ENCODE results near the gene SLC35F6. TPM values are rescaled to one million over a fixed set of nuclear protein-coding genes. Genes with fewer than 3 reads are reported as not detected.
A peak's percentile ranks its signal among the peaks of the same experiment; 100 is the strongest.

Gene SLC35F6
- total RNA-seq, 2 donors from 2014 or later: 56.6 to 58.6 TPM

DNA sequence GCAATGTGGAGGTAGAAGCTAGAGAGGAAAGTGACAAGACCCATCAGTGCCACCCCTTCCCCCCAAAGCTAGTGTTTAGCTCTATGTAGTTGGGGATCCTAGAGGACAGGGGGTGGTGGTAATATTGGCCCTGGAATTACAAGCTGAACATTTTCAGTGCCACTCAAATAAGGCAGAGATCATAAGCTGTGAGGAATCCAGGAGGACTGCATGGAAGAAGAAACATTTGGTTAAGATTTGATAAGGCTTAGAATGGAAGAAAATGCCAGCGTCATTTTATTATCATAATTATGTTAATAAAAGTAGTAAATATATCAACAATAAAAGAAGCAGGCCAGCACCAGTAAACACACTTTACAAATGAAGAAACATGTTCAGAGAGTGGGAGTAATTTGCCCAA, 37.9 kb upstream of the SLC35F6 start:
- Histone ChIP-seq H3K4me1 (replicated peaks) (peaks cover 6% of the 10 kb centered on the region), H3K27me3 (replicated peaks; ENCODE audit: insufficient read depth) (no peaks in the 10 kb centered on the region), H3K36me3 (no peaks in the 10 kb centered on the region), H3K27ac (no peak overlapping the region), H3K9me3 (no peaks in the 10 kb centered on the region), H3K4me3 (no peak overlapping the region)
- WGBS: 95% methylated on average over 1 of the region's 1 CpG
- TF ChIP-seq POLR2A (IDR thresholded peaks at IDR 0.05) (no peak), POLR2AphosphoS5 (IDR thresholded peaks at IDR 0.05) (no peak)
- TF ChIP-seq, protein P1, sequence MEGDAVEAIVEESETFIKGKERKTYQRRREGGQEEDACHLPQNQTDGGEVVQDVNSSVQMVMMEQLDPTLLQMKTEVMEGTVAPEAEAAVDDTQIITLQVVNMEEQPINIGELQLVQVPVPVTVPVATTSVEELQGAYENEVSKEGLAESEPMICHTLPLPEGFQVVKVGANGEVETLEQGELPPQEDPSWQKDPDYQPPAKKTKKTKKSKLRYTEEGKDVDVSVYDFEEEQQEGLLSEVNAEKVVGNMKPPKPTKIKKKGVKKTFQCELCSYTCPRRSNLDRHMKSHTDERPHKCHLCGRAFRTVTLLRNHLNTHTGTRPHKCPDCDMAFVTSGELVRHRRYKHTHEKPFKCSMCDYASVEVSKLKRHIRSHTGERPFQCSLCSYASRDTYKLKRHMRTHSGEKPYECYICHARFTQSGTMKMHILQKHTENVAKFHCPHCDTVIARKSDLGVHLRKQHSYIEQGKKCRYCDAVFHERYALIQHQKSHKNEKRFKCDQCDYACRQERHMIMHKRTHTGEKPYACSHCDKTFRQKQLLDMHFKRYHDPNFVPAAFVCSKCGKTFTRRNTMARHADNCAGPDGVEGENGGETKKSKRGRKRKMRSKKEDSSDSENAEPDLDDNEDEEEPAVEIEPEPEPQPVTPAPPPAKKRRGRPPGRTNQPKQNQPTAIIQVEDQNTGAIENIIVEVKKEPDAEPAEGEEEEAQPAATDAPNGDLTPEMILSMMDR (IDR thresholded peaks at IDR 0.05): no peak
- intact Hi-C loops (cut with DNase I): no loop called here
- no peak for DNase-seq (ENCODE audit: low spot score)

GRCh38 chr2:26727641-26728561, 36.2 kb upstream of the SLC35F6 start:
- DNase-seq (ENCODE audit: low spot score): no peak
- Histone ChIP-seq H3K27ac (no peak overlapping the region), H3K9me3 (no peaks in the 10 kb centered on the region), H3K36me3 (no peaks in the 10 kb centered on the region), H3K4me3 (no peak overlapping the region), H3K4me1 (replicated peaks) (no peaks in the 10 kb centered on the region), H3K27me3 (replicated peaks; ENCODE audit: insufficient read depth) (no peaks in the 10 kb centered on the region)
- intact Hi-C loops (cut with DNase I): no loop called here
- 80% methylated on average over 101 of the region's 101 CpGs for WGBS
- TF ChIP-seq POLR2AphosphoS5 (IDR thresholded peaks at IDR 0.05): no peak
- TF ChIP-seq, protein P1 (IDR thresholded peaks at IDR 0.05): peak in 2 of 4 experiments; percentile 22 to 30

GRCh38 chr2:26729311-26729710, 34.8 kb upstream of the SLC35F6 start:
- H3K27me3 ChIP-seq (replicated peaks; ENCODE audit: insufficient read depth): no peaks in the 10 kb centered on the region
- H3K27ac ChIP-seq: no peak overlapping the region
- intact Hi-C loops (cut with DNase I): no loop called here
- 100% methylated on average over 2 of the region's 2 CpGs for WGBS
- TF ChIP-seq POLR2A (IDR thresholded peaks at IDR 0.05) (no peak), POLR2AphosphoS5 (IDR thresholded peaks at IDR 0.05) (no peak)
- TF ChIP-seq, protein P1 (IDR thresholded peaks at IDR 0.05): no peak
- H3K9me3 ChIP-seq: no peaks in the 10 kb centered on the region
- no peak for DNase-seq (ENCODE audit: low spot score)
- H3K4me3 ChIP-seq: no peak overlapping the region
- H3K4me1 ChIP-seq (replicated peaks): no peaks in the 10 kb centered on the region
- H3K36me3 ChIP-seq: no peaks in the 10 kb centered on the region

DNA sequence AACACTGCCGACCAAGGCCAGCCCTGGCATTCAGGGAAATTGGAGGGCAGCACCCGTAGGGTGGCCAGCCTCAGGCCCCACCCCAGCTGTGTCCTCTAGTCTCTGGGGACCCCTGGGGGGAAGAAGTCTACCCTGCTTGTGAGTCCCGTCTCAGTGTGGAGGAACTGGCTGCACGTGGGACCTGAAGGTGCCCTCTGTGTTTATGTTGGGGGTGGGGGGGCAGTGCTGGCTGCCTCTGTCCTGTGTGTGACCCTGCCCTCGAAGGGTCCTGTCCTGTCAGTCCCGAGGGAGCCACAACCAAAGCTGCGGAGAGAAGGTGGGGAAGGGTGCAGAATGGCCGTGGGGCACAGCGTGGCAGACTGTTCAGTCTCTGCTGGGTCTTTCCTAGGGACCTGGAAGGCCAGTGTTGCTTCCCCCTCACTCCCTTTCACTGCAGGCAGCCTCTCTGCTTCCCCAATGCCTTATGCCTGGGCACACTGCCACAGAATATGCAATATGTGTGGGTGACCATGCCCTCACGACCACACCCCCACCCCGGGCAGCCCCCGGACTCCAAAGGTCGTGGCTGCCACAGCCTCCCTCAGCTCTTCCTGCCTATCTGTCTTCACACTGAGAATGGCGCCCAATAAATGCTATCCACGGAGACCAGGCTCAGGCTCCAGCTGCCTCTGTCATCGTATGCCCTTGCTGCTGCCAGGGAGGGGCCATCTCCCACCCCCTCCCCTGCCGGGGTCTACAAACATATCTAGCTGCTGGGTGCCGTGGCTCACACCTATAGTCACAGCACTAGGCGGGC, 33.3 kb upstream of the SLC35F6 start:
- H3K9me3 ChIP-seq: no peaks in the 10 kb centered on the region
- intact Hi-C loops (cut with DNase I): no loop called here
- no peak for DNase-seq (ENCODE audit: low spot score)
- H3K27ac ChIP-seq: no peak overlapping the region
- 71% methylated on average over 19 of the region's 19 CpGs for WGBS
- TF ChIP-seq POLR2A (IDR thresholded peaks at IDR 0.05) (no peak), POLR2AphosphoS5 (IDR thresholded peaks at IDR 0.05) (no peak)
- TF ChIP-seq, protein P1 (IDR thresholded peaks at IDR 0.05): no peak
- no peaks in the 10 kb centered on the region for H3K4me1 ChIP-seq (replicated peaks)
- H3K36me3 ChIP-seq: no peaks in the 10 kb centered on the region
- no peaks in the 10 kb centered on the region for H3K27me3 ChIP-seq (replicated peaks; ENCODE audit: insufficient read depth)
- no peak overlapping the region for H3K4me3 ChIP-seq
